GM12872 (cell line): ENCODE data around the gene SIL1.

ENCODE experiments used
- CTCF ChIP-seq: IDR thresholded peaks from 3 replicates; pipeline ENCODE4 v1.5.1; 2011; ENCODE audit warnings: low read depth, mild to moderate bottlenecking, low read length, moderate library complexity; ENCODE audit not compliant: insufficient read depth

The SIL1 gene

GRCh38 chr5:139062910-139063663, 135.1 kb downstream of the SIL1 start:
- TF ChIP-seq CTCF: no peak

- no peak for TF ChIP-seq CTCF
Measured at GRCh38 chr5:139061856-139062255, 136.3 kb downstream of the SIL1 start.

GRCh38 chr5:139061274-139061673, 136.9 kb downstream of the SIL1 start:
- TF ChIP-seq CTCF: no peak

- no peak for TF ChIP-seq CTCF
Measured at GRCh38 chr5:139058121-139058520, 140.0 kb downstream of the SIL1 start.

GRCh38 chr5:139057045-139057939, 140.9 kb downstream of the SIL1 start:
- TF ChIP-seq CTCF: peak; percentile 14; the same call in 1 of the 3 replicates

- TF ChIP-seq CTCF: no peak
Measured at GRCh38 chr5:139052975-139053374, 145.2 kb downstream of the SIL1 start.

GRCh38 chr5:139051392-139051791, 146.8 kb downstream of the SIL1 start:
- no peak for TF ChIP-seq CTCF
